GM18499 (cell line): ENCODE data around the gene CTDSP1.

ENCODE experiments used
- ATAC-seq: cut with Tn5 transposase; IDR thresholded peaks from one replicate; pipeline ENCODE4 v1.9.1; 2021; ENCODE audit warnings: moderate number of reproducible peaks; ENCODE audit not compliant: insufficient read depth, unreplicated experiment

Gene CTDSP1

DNA sequence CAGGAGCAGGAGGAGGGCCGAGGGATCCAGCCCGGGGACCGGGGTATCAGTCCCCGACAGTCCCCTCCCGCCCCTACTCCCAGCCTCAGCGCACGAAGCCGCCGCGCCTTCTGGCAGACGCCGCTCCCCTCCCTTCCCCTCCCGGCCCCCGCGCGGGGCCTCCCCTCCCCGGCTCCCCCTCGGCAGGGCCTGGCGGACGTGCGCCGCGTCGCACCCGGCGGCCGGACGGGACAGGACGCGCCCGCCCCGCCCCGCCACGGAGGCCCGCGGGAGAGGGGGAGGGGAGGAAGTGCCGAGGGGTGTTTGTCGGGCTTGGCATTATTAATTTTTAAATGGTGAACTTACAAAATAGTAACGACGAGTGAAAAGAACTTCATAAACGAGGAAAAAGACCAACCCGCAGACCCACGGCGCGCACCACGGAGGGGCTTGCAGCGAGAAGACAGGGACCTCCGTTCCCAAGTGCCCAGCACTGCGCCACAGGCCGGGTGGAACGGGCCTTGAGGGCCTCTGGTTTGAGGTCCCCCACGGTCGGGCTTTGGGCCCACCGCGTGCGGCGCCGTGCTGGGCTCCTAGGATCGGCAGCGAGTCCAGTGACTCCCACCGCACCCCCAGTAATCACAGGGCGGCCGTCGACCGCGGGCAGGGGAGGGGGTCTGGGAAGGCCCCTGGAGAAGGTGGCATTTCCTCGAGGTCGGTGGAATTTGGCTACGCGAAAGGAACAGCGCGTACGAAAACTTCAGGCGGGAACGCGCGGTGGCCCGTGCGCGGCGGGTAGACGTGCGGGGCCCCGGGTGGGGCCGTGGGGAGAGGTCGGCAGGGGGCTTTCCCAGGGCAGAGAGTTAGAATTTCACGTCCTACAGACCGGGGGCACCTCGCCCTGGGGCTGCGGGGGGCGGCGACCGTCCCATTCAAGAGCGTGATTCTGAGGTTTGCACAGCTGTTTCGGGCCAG, 954 bp upstream of the CTDSP1 start:
- no peak for ATAC-seq

DNA sequence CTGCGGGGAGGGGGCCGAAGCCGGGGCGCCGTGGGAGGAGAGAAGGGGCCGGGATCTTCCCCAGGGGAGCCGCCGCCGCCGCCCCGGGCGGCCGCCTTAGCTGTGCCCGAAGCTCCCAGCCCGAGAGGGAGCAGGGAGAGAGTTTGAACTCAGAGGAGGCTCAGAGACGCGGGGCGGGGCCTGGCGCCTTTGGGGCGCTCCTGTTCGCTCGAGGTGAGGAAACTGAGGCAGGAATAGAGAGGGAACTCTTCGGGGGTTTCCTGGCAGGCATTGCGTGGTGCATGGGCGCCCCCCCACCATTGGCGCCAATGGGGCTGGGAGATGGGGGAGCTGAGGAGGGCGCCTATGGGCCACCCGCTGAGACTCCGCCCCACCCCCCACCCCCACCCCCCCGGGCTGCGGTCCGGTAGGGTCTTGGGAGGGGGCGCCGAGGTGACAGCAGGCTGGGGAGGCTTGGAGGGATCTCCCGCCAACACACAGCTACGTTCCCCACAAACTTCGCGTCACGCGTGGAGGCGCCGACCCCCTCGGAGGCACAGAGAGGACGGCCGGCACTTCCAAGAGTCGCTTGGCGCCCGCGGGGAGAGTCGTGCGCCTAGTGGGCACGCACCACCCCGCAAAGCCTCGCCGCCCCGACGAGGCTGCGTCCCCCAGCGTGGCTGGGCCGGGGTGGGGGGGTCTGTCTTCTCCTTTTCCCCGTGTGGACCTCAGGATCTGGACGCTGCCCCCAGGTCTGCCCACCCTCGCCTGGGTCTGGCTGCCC, 680 bp downstream of the CTDSP1 start:
- no peak for ATAC-seq

DNA sequence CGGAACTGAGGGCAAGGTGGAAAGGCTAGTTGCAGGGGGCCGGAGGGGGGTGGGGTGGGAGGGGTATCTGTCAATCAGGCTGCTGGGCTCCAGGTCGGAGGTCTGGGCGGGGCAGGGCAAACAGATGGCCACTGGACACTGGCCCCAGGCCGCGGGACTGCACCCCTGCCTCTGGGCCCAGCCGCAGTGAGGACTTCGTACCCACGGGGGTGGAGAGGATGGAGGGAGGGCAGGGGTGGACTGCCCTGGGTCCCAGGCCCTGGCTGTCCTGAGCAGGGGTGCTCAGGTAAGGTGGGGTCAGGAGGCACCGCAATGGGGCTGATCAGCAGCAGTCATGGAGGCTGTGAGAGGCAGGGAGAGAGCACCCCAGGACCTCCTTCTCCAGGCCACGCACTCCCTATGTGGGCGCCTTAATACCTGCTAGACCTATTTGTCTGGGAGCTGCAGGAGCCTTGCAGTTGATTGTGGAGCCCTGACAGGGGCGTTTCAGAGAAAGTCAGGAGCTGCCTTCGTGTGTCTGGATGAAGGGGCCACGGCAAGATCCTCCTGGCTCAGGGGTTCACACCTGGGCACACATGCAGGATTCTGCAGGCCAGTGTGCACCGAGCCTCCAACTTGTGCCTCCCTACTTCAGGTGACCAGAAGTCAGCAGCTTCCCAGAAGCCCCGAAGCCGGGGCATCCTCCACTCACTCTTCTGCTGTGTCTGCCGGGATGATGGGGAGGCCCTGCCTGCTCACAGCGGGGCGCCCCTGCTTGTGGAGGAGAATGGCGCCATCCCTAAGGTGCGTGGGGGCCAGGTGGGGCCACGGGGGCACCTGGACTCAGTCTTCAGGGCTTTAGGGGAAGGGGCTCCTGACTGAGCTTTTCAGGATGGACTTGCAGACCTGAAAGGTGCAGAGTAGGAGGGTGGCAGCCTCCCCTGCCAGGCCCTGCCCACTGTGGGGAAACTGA, 1.5 kb downstream of the CTDSP1 start:
- no peak for ATAC-seq

DNA sequence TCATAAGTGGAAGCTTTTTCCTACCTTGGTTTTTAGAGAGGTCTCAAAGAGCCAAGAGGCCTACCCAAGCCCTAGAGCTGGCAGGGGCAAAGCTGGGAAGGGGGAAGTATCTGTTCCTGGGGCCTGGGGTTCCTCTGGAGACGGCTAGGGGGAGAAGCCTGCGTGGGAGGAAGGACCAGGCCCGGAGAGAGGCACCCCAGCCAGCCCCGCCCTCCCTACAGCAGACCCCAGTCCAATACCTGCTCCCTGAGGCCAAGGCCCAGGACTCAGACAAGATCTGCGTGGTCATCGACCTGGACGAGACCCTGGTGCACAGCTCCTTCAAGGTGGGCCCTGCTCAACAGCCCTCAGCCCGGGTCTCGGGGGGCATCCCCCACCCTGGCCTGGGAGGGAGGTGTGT, 2.2 kb downstream of the CTDSP1 start:
- no peak for ATAC-seq

DNA sequence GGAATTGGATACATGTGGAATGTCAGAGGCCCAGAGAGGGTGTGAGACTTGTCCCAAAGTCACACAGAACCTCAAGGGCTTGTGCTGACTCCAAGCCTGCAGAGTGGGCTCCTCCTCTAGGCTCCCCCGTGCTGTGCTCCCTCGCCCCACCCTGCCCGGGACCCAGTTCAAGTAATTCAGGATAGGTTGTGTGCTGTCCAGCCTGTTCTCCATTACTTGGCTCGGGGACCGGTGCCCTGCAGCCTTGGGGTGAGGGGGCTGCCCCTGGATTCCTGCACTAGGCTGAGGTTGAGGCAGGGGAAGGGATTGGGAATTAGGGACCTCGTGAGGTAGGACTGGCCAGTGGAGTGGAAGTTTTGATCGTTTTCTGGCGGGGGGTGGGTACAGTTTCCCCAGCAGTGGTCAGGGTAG, 2.8 kb downstream of the CTDSP1 start:
- ATAC-seq: no peak

DNA sequence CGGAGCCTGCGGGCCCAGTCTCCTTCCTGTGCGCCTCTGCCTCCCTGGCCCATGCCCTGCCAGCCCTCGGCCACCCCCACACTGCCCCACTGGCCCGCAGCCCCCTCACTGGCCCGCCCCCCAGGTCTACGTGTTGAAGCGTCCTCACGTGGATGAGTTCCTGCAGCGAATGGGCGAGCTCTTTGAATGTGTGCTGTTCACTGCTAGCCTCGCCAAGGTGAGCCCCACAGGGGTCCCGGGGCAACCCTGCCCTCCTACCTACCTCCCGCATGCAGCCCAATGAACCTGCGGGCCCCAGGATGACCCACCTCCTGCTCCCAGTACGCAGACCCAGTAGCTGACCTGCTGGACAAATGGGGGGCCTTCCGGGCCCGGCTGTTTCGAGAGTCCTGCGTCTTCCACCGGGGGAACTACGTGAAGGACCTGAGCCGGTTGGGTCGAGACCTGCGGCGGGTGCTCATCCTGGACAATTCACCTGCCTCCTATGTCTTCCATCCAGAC, 3.3 kb downstream of the CTDSP1 start:
- no peak for ATAC-seq

DNA sequence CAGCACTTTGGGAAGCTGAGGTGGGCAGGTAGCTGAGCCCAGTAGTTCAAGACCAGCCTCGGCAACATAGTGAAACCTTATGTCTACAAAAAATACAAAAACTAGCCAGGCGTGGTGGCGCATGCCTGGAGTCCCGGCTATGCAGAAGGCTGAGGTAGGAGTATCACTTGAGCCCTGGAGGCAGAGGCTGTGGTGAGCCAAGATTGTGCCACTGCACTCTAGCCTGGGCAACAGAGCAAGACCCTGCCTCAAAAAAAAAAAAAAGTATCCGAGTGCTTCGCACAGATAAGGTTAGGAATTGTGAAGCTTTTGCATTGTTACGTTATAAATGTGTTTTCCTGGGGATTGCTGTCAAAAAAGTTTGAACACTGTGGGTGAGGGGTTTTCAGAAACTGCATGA, 4.1 kb downstream of the CTDSP1 start:
- ATAC-seq: no peak

DNA sequence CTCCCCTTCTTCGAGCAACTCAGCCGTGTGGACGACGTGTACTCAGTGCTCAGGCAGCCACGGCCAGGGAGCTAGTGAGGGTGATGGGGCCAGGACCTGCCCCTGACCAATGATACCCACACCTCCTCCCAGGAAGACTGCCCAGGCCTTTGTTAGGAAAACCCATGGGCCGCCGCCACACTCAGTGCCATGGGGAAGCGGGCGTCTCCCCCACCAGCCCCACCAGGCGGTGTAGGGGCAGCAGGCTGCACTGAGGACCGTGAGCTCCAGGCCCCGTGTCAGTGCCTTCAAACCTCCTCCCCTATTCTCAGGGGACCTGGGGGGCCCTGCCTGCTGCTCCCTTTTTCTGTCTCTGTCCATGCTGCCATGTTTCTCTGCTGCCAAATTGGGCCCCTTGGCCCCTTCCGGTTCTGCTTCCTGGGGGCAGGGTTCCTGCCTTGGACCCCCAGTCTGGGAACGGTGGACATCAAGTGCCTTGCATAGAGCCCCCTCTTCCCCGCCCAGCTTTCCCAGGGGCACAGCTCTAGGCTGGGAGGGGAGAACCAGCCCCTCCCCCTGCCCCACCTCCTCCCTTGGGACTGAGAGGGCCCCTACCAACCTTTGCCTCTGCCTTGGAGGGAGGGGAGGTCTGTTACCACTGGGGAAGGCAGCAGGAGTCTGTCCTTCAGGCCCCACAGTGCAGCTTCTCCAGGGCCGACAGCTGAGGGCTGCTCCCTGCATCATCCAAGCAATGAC, 4.8 kb downstream of the CTDSP1 start:
- no peak for ATAC-seq

DNA sequence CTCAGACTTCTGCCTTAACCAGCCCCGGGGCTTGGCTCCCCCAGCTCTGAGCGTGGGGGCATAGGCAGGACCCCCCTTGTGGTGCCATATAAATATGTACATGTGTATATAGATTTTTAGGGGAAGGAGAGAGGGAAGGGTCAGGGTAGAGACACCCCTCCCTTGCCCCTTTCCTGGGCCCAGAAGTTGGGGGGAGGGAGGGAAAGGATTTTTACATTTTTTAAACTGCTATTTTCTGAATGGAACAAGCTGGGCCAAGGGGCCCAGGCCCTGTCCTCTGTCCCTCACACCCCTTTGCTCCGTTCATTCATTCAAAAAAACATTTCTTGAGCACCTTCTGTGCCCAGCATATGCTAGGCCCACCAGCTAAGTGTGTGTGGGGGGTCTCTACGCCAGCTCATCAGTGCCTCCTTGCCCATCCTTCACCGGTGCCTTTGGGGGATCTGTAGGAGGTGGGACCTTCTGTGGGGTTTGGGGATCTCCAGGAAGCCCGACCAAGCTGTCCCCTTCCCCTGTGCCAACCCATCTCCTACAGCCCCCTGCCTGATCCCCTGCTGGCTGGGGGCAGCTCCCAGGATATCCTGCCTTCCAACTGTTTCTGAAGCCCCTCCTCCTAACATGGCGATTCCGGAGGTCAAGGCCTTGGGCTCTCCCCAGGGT, 5.5 kb downstream of the CTDSP1 start:
- no peak for ATAC-seq

DNA sequence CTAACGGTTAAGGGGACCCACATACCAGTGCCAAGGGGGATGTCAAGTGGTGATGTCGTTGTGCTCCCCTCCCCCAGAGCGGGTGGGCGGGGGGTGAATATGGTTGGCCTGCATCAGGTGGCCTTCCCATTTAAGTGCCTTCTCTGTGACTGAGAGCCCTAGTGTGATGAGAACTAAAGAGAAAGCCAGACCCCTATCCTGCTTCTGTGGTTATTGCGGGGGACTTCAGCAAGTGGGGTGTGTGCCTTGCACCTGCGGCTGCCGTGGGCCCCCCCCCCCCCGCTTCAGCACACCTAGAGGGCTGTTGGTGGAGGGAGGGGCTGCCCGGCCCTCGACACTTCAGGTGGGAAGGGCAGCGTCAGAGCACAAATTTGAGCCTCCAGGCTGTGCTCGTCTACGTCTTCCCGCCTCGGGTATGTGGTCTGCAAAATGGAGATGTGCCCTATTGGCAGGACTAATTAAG, 6.1 kb downstream of the CTDSP1 start:
- ATAC-seq: peak; percentile 17

DNA sequence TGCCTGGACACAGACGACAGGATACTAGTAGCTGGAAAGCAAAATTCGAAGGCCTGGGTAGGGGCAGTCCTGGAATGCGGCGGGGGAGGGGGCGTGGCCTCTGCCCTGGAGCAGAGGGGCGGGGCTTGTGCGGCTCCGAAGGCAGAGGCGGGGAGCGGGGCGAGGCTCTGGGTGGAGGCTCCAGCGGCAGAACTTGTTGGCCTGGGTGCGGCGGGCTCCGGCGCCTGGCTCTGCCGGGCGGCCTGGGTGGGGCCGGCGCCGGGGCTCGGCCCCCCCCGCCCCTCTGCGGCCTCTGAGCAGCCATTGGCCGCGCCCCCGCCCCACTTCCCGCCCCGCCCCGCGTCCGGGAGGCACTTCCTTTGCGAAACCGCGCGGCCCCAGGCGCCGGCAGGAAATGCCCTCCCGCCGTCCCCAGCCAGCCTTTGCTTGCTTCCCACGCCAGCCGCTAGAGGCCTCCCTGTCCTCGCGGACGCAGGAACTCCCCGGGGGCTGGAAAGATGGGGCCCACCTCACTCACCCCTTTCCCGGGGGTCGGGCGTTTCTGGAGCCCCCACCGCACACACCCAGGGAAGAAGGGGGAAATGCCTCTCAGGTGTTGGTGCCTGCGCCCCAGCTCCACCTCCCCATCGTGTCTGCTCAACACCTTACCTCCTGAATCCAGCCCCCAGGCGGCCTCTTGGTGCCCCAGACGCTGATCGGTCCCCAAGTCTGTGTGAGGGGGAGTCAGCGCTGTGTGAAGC, 6.7 kb downstream of the CTDSP1 start:
- peak; percentile 46 for ATAC-seq

DNA sequence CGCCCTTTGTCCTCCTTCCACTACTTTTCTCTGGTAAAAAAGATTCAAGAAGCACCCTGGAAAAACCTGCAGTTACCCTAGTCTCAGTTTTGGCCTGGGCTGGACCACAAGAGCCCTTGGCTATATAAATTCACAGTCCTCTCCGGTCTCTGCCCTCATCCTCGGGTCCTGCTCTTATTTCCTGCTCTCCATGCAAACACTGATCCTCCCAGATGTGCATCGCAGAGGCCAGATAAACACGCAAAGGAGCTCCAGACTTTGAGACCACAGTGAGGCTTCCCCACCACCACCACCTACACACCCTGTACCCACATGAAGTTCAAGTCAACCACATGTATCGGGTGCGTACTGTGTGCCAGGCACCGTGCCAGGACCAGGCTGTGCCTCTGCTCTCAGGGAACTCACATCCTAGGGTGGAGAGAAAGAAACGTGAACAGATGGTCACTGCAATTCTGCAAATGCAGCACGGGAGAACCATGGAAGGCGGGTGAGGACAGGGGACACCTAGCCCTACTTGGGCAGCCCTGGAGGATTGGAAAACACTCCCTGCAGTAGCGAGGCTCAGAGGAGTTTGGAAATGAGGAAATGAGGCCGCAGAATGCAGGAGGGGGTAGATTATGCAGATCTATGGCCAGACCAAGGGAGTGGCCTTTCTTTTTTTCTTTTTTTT, 7.4 kb downstream of the CTDSP1 start:
- no peak for ATAC-seq

DNA sequence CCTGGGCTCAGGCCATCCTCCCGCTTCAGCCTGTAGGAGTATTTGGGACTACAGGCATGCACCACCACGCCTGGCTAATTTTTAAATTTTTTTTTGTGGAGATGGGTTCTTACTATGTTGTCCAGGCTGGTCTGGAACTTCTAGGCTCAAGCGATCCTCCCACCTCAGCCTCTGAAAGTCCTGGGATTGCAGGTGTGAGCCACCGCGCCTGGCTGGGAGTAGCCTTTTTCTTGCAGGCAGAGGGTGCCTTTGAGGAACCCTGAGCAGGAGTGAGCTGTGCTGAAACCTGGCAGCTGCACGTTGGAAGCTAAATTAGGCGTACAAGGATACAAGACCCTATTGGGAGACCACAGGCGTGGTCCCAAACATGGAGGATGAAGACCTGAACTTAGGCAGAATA, 8.0 kb downstream of the CTDSP1 start:
- no peak for ATAC-seq

DNA sequence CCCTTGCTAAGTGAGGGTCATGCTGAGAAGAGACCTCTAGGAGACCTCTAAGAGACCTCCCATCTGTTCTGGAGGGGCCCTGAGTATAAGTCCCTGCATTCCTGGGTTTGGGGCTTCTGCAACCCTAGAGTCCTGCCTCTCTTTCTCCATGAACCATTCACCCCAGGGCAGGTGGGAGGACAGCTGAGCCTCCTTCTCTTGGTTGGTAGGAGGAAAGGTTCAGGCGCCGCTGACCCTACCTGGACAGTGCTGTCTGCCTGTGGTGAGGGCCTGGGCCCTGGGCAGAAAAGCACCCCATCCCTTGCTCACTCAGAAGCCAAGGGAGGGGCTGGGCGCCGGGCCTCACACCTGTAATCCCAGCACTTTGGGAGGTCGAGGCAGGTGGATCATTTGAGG, 18.7 kb downstream of the CTDSP1 start:
- no peak for ATAC-seq

DNA sequence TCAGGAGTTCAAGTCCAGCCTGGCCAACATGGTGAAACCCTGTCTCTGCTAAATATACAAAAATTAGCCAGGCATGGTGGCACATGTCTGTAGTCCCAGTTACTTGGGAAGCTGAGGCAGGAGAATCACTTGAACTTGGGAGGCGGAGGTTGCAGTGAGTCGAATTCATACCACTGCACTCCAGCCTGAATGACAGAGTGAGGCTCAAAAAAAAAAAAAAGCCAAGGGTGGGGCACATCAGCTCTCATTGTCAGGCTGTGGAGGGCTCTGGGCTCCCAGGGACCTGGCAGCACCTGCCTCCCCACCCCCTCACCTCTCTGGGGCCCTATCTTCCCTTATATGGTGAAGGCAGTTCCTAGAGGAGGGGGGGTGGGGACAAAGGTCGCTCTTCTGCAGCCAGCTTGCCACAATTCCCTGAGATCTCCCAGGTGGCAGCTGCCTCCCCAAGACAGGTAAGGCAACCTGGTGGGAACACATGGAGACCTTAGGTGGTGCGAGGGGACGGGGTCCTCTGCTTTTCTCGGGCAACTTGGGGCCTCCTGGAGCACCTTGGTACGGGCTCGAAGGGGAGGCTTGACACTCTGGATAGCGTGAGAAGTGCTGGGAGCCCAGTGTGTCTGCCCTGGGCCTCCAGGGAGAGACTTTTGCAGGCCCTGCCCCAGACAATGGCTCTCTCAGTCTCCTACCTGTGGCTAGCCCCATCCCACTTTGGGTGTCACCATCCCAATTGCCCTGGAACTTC, 19.2 kb downstream of the CTDSP1 start, which contains the start of gene VIL1:
Gene VIL1 (plus strand): TSS at position 407 of the 742 bp plus-strand sequence. CDS start 4,656 bp downstream, outside the sequence.
- ATAC-seq: no peak

DNA sequence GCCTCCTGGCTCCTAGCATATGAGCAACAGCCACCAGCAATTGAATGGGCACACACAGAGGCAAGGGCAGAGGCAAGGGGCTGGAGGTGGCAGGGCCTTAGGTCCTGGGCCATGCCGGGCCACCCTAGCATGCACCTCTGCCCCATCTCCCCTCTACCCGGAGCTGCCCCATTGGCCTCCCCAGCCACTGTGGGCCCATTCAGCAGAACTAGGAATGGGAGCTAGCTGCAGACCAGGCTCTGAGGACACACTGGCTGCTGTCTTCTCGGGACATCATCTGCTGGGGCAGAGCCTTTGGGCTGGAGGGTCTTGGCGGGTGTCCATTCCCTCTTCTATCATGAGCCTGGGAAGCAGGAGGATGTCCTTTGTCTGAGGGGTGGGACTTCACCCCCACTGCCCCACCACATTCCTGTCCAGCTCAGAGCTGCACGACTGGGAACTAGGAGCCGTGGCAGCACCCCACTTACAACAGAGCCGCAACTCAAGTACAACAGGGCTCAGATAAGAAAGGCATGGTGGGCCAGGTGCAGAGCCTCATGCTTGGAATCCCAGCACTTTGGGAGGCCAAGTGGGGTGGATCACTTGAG, 20.1 kb downstream of the CTDSP1 start:
- ATAC-seq: no peak

DNA sequence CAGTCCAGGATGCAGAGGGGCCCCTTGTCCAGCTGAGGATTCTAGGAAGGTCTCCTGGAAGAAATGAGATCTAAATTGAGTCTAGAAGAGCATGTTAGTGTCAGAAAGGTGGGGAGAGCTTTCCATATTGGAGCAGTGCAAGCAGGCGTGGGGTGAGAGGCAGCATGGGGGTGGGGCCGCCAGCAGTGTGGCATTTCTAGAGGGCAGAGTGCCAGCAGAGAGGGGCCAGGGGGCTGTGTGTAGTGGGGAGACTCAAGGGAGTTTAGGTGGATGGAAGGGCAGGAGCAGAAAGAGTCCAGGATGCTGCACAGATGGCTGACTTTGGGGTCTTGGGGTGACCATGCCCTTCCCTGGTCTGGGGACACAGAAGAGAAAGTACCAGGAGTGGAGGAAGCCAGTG, 21.4 kb downstream of the CTDSP1 start:
- ATAC-seq: no peak
